NCI-H526 (cell line): Measurements from ENCODE around the gene DCDC1.

Source experiments
- DNase-seq, 2 experiments: peaks; one replicate each; lab custom pipeline; 2025; lab: John Stamatoyannopoulos, UW

The DCDC1 gene

GRCh38 chr11:30914143-30914762 is 455.3 kb downstream of the DCDC1 start:
- peak; percentile 66 to 87 for DNase-seq

- no peak for DNase-seq
Observed at GRCh38 chr11:30911247-30911646, 458.3 kb downstream of the DCDC1 start.

- no peak for DNase-seq
Observed at GRCh38 chr11:30908857-30909256, 460.7 kb downstream of the DCDC1 start.

GRCh38 chr11:30908272-30908671 is 461.3 kb downstream of the DCDC1 start:
- DNase-seq = no peak

- no peak for DNase-seq
Observed at GRCh38 chr11:30902929-30903328, 466.6 kb downstream of the DCDC1 start.

GRCh38 chr11:30895046-30895445 is 474.5 kb downstream of the DCDC1 start:
- no peak for DNase-seq

- DNase-seq = no peak
Observed at GRCh38 chr11:30893318-30893717, 476.2 kb downstream of the DCDC1 start.

- no peak for DNase-seq
Observed at GRCh38 chr11:30889143-30889794, 480.3 kb downstream of the DCDC1 start.

GRCh38 chr11:30879322-30880005 is 490.1 kb downstream of the DCDC1 start:
- DNase-seq = peak; percentile 24 to 27

GRCh38 chr11:30878400-30878799 is 491.1 kb downstream of the DCDC1 start:
- DNase-seq = no peak

GRCh38 chr11:30876663-30877396 is 492.7 kb downstream of the DCDC1 start:
- no peak for DNase-seq

GRCh38 chr11:30876228-30876627 is 493.3 kb downstream of the DCDC1 start:
- no peak for DNase-seq

GRCh38 chr11:30875806-30876205 is 493.7 kb downstream of the DCDC1 start:
- no peak for DNase-seq

GRCh38 chr11:30873924-30874610 is 495.5 kb downstream of the DCDC1 start:
- DNase-seq = no peak

- no peak for DNase-seq
Observed at GRCh38 chr11:30868626-30869081, 500.9 kb downstream of the DCDC1 start.

- no peak for DNase-seq
Observed at GRCh38 chr11:30863209-30863608, 506.3 kb downstream of the DCDC1 start.

GRCh38 chr11:30861531-30861930 is 508.0 kb downstream of the DCDC1 start:
- DNase-seq = no peak

GRCh38 chr11:30861064-30861463 is 508.5 kb downstream of the DCDC1 start:
- DNase-seq = peak; percentile 31 to 66

- DNase-seq = no peak
Observed at GRCh38 chr11:30860146-30860545, 509.4 kb downstream of the DCDC1 start.

- no peak for DNase-seq
Observed at GRCh38 chr11:30859669-30860068, 509.9 kb downstream of the DCDC1 start.

- DNase-seq = peak; percentile 7 to 61
Observed at GRCh38 chr11:30855383-30856006, 514.0 kb downstream of the DCDC1 start.
